HG02852 (cell line): ENCODE data around the gene COLGALT1.

Experiments used
- ATAC-seq: cut with Tn5 transposase; IDR thresholded peaks from one replicate; pipeline ENCODE4 v1.9.1; 2021; ENCODE audit warnings: mild to moderate bottlenecking, moderate library complexity; ENCODE audit not compliant: unreplicated experiment

COLGALT1 gene

GRCh38 chr19:17617807-17618192 lies 62.4 kb downstream of the COLGALT1 start:
- no peak for ATAC-seq

- no peak for ATAC-seq
Observed at GRCh38 chr19:17618281-17618903, 62.9 kb downstream of the COLGALT1 start.

- no peak for ATAC-seq
Observed at GRCh38 chr19:17618936-17619335, 63.5 kb downstream of the COLGALT1 start.

GRCh38 chr19:17620696-17621095 lies 65.2 kb downstream of the COLGALT1 start:
- no peak for ATAC-seq

GRCh38 chr19:17623224-17623935 lies 67.9 kb downstream of the COLGALT1 start:
- no peak for ATAC-seq

GRCh38 chr19:17624314-17624991 lies 69.0 kb downstream of the COLGALT1 start:
- no peak for ATAC-seq

- ATAC-seq = no peak
Observed at GRCh38 chr19:17625043-17625442, 69.6 kb downstream of the COLGALT1 start.

GRCh38 chr19:17625980-17626379 lies 70.5 kb downstream of the COLGALT1 start:
- no peak for ATAC-seq

- ATAC-seq = no peak
Observed at GRCh38 chr19:17626456-17627015, 71.1 kb downstream of the COLGALT1 start.

GRCh38 chr19:17627161-17627560 lies 71.7 kb downstream of the COLGALT1 start:
- ATAC-seq = no peak

- ATAC-seq = no peak
Observed at GRCh38 chr19:17627921-17628320, 72.5 kb downstream of the COLGALT1 start.

GRCh38 chr19:17629760-17630159 lies 74.3 kb downstream of the COLGALT1 start:
- ATAC-seq = no peak

GRCh38 chr19:17632577-17632976 lies 77.1 kb downstream of the COLGALT1 start:
- ATAC-seq = no peak
